ENCODE measurements around the gene KBTBD3.
"Not testable (repeated sequence)": the region's sequence is repeated elsewhere in the genome, so short reads cannot be mapped to it uniquely, and the experiment has no call there.

Gene KBTBD3

GRCh38 chr11:106061954-106062949, 14.9 kb downstream of the KBTBD3 start:
- no peak for DNase-seq (ENCODE audit: low read depth)

GRCh38 chr11:106061249-106061784, 15.8 kb downstream of the KBTBD3 start:
- no peak for DNase-seq (ENCODE audit: low read depth)

- no peak for DNase-seq (ENCODE audit: low read depth)
Measured at GRCh38 chr11:106059617-106060016, 17.5 kb downstream of the KBTBD3 start.

GRCh38 chr11:106058377-106058776, 18.8 kb downstream of the KBTBD3 start:
- not testable (repeated sequence) for DNase-seq (ENCODE audit: low read depth)

GRCh38 chr11:106051103-106051502, 26.0 kb downstream of the KBTBD3 start:
- no peak for DNase-seq (ENCODE audit: low read depth)

- DNase-seq (ENCODE audit: low read depth): no peak
Measured at GRCh38 chr11:106049727-106050476, 27.2 kb downstream of the KBTBD3 start.

GRCh38 chr11:106047631-106048030, 29.5 kb downstream of the KBTBD3 start:
- DNase-seq (ENCODE audit: low read depth): no peak

- no peak for DNase-seq (ENCODE audit: low read depth)
Measured at GRCh38 chr11:106043540-106043939, 33.6 kb downstream of the KBTBD3 start.

GRCh38 chr11:106032861-106033260, 44.3 kb downstream of the KBTBD3 start:
- no peak for DNase-seq (ENCODE audit: low read depth)

GRCh38 chr11:106031936-106032335, 45.2 kb downstream of the KBTBD3 start:
- DNase-seq (ENCODE audit: low read depth): no peak

- DNase-seq (ENCODE audit: low read depth): no peak
Measured at GRCh38 chr11:106031202-106031810, 45.8 kb downstream of the KBTBD3 start.

GRCh38 chr11:106030609-106031008, 46.5 kb downstream of the KBTBD3 start:
- no peak for DNase-seq (ENCODE audit: low read depth)

- DNase-seq (ENCODE audit: low read depth): no peak
Measured at GRCh38 chr11:106022795-106023275, 54.3 kb downstream of the KBTBD3 start.

- DNase-seq (ENCODE audit: low read depth): peak; percentile 91
Measured at GRCh38 chr11:106021967-106022794, 55.0 kb downstream of the KBTBD3 start, which contains the start of gene MSANTD4. MSANTD4 (minus strand) TSS chr11:106022240; CDS start chr11:106010917, 11,323 bp downstream.

- DNase-seq (ENCODE audit: low read depth): no peak
Measured at GRCh38 chr11:106021181-106021966, 55.8 kb downstream of the KBTBD3 start.

GRCh38 chr11:106017093-106017492, 60.1 kb downstream of the KBTBD3 start:
- DNase-seq (ENCODE audit: low read depth): no peak

GRCh38 chr11:106015066-106015465, 62.1 kb downstream of the KBTBD3 start:
- no peak for DNase-seq (ENCODE audit: low read depth)

GRCh38 chr11:106014620-106015019, 62.5 kb downstream of the KBTBD3 start:
- no peak for DNase-seq (ENCODE audit: low read depth)

GRCh38 chr11:106014035-106014434, 63.1 kb downstream of the KBTBD3 start:
- DNase-seq (ENCODE audit: low read depth): no peak

GRCh38 chr11:106012744-106013143, 64.4 kb downstream of the KBTBD3 start:
- DNase-seq (ENCODE audit: low read depth): no peak
